ENCODE measurements around the gene NEURL1B. TPM values are rescaled to one million over a fixed set of nuclear protein-coding genes. Genes with fewer than 3 reads are reported as not detected.

NEURL1B gene
- total RNA-seq, 4 donors from 2014 or later = 8.7 to 18.8 (median 15.1) TPM

- Histone ChIP-seq H3K4me1 (peaks cover 16 to 32% of the 10 kb centered on the region in 2 donors), H3K36me3 (no peaks in the 10 kb centered on the region), H3K4me3 (no peak overlapping the region), H3K27ac (peak overlapping the region; percentile 64 to 80 (median 76)), H3K9me3 (no peaks in the 10 kb centered on the region), H3K27me3 (no peaks in the 10 kb centered on the region)
- DNase-seq (no peak), ATAC-seq (no peak)
- in situ Hi-C loops (cut with MboI; ENCODE audit: low sequenced_read_pairs in 4 of 4) = loop anchor here (5.0 to 25.0 kb wide), 5 partner anchors 59 to 572 kb away; partner anchors contain the start of genes BNIP1 (in 1 of the 4) and DUSP1 (in 1 of the 4)
- intact Hi-C loops (cut with DNase I; ENCODE audit: low total_unique reads) = loop anchor here (10.0 kb wide), 2 partner anchors 119 to 429 kb away; partner anchors contain the start of genes BNIP1 and ERGIC1
- TF ChIP-seq CTCF (IDR thresholded peaks at IDR 0.05 in 4 of 5, conservative IDR thresholded peaks at IDR 0.05 in 1 of 5) (no peak), POLR2A (IDR thresholded peaks at IDR 0.05) (no peak)
Observed at GRCh38 chr5:172715421-172715780, 74.3 kb downstream of the NEURL1B start.

- TF ChIP-seq CTCF (IDR thresholded peaks at IDR 0.05 in 4 of 5, conservative IDR thresholded peaks at IDR 0.05 in 1 of 5) (no peak), POLR2A (IDR thresholded peaks at IDR 0.05) (no peak)
- no peak for ATAC-seq
- Histone ChIP-seq H3K9me3 (no peaks in the 10 kb centered on the region), H3K4me3 (no peak overlapping the region), H3K36me3 (no peaks in the 10 kb centered on the region), H3K4me1 (peaks cover 16 to 32% of the 10 kb centered on the region in 2 donors), H3K27me3 (no peaks in the 10 kb centered on the region), H3K27ac (peak overlapping the region; percentile 64 to 80 (median 76))
- intact Hi-C loops (cut with DNase I; ENCODE audit: low total_unique reads) (loop anchor here (1.0 to 10.0 kb wide), 5 partner anchors 51 to 429 kb away; partner anchors contain the start of genes BNIP1 and ERGIC1), in situ Hi-C loops (cut with MboI; ENCODE audit: low sequenced_read_pairs in 4 of 4) (loop anchor here (5.0 to 25.0 kb wide), 5 partner anchors 59 to 571 kb away; partner anchors contain the start of genes BNIP1 (in 1 of the 4) and DUSP1 (in 1 of the 4))
- no peak for DNase-seq
Observed at GRCh38 chr5:172715931-172716682, 75.0 kb downstream of the NEURL1B start.

GRCh38 chr5:172716796-172717313 lies 75.8 kb downstream of the NEURL1B start:
- Histone ChIP-seq H3K9me3 (no peaks in the 10 kb centered on the region), H3K27me3 (no peaks in the 10 kb centered on the region), H3K27ac (peak overlapping the region; percentile 64 to 80 (median 76)), H3K4me3 (peak overlapping the region in 2 of 4 donors; percentile 9 to 24), H3K4me1 (peaks cover 20 to 38% of the 10 kb centered on the region in 2 donors), H3K36me3 (no peaks in the 10 kb centered on the region)
- DNase-seq (peak; percentile 66 to 80), ATAC-seq (peak; percentile 68 to 76)
- peak; percentile 94 to 98 (median 96) for TF ChIP-seq CTCF (IDR thresholded peaks at IDR 0.05 in 4 of 5, conservative IDR thresholded peaks at IDR 0.05 in 1 of 5)
- TF ChIP-seq POLR2A (IDR thresholded peaks at IDR 0.05) = no peak
- in situ Hi-C loops (cut with MboI; ENCODE audit: low sequenced_read_pairs in 4 of 4) = loop anchor here (5.0 to 25.0 kb wide), 5 partner anchors 58 to 570 kb away; partner anchors contain the start of genes BNIP1 (in 1 of the 4) and DUSP1 (in 1 of the 4)
- intact Hi-C loops (cut with DNase I; ENCODE audit: low total_unique reads) = loop anchor here (1.0 to 10.0 kb wide), 5 partner anchors 50 to 428 kb away; partner anchors contain the start of genes BNIP1 and ERGIC1

- in situ Hi-C loops (cut with MboI; ENCODE audit: low sequenced_read_pairs in 4 of 4) = loop anchor here (5.0 to 25.0 kb wide), 5 partner anchors 57 to 570 kb away; partner anchors contain the start of genes BNIP1 (in 1 of the 4) and DUSP1 (in 1 of the 4)
- Histone ChIP-seq H3K27ac (peak overlapping the region in 3 of 4 donors; percentile 67 to 80 (median 76)), H3K9me3 (no peaks in the 10 kb centered on the region), H3K4me3 (peak overlapping the region in 1 of 4 donors; percentile 9), H3K27me3 (no peaks in the 10 kb centered on the region), H3K36me3 (no peaks in the 10 kb centered on the region), H3K4me1 (peaks cover 20 to 38% of the 10 kb centered on the region in 2 donors)
- ATAC-seq = no peak
- no peak for DNase-seq
- intact Hi-C loops (cut with DNase I; ENCODE audit: low total_unique reads) = loop anchor here (2.0 to 10.0 kb wide), 4 partner anchors 49 to 427 kb away; partner anchors contain the start of genes BNIP1 and ERGIC1
- TF ChIP-seq CTCF (IDR thresholded peaks at IDR 0.05 in 4 of 5, conservative IDR thresholded peaks at IDR 0.05 in 1 of 5) (no peak), POLR2A (IDR thresholded peaks at IDR 0.05) (no peak)
Observed at GRCh38 chr5:172717481-172718195, 76.6 kb downstream of the NEURL1B start.

Data from gastrocnemius medialis (tissue), 4 donors.